RWPE2 (cell line): Measurements from ENCODE around the gene TRIM9.

Experiments used
- ATAC-seq: fragments of 200-7000 bp; cut with Tn5 transposase; 3 replicates; pipeline ENCODE4 v1.9.1; 2021; ENCODE audit warnings: low read depth
- DNase-seq: peaks from one replicate; pipeline ENCODE4 v3.0.0-alpha.2; 2020; ENCODE audit warnings: low spot score
- H3K27ac ChIP-seq: fragments of 450-650 bp; 2 replicates; pipeline ENCODE4 v1.5.1; 2017; ENCODE audit warnings: mild to moderate bottlenecking; ENCODE audit not compliant: poor library complexity, severe bottlenecking
- H3K27me3 ChIP-seq: fragments of 250-450 bp; sonication (Bioruptor Pico); 2 replicates; pipeline ENCODE4 v1.5.1; 2021; ENCODE audit warnings: mild to moderate bottlenecking, moderate library complexity; ENCODE audit not compliant: insufficient read depth, poor library complexity, severe bottlenecking
- H3K36me3 ChIP-seq: fragments of 250-450 bp; sonication (Bioruptor Pico); 2 replicates; pipeline ENCODE4 v1.5.1; 2020; ENCODE audit warnings: low read depth, mild to moderate bottlenecking, moderate library complexity
- H3K4me1 ChIP-seq: fragments of 250-450 bp; sonication (Bioruptor Pico); 2 replicates; pipeline ENCODE4 v1.5.1; 2021; ENCODE audit warnings: mild to moderate bottlenecking, moderate library complexity; ENCODE audit not compliant: insufficient read depth, poor library complexity, severe bottlenecking
- H3K4me3 ChIP-seq: fragments of 250-450 bp; sonication (Bioruptor Pico); 2 replicates; pipeline ENCODE4 v1.5.1; 2021; ENCODE audit warnings: mild to moderate bottlenecking, moderate library complexity; ENCODE audit not compliant: severe bottlenecking
- H3K9me3 ChIP-seq: fragments of 250-450 bp; sonication (Bioruptor Pico); 2 replicates; pipeline ENCODE4 v1.5.1; 2021; ENCODE audit warnings: mild to moderate bottlenecking, moderate library complexity; ENCODE audit not compliant: severe bottlenecking
- TF ChIP-seq, protein P1 (sequence below): fragments of 450-650 bp; IDR thresholded peaks from one replicate; pipeline ENCODE4 v1.5.1; 2017; ENCODE audit warnings: mild to moderate bottlenecking, moderate library complexity; ENCODE audit not compliant: poor library complexity, severe bottlenecking

TRIM9 gene

DNA sequence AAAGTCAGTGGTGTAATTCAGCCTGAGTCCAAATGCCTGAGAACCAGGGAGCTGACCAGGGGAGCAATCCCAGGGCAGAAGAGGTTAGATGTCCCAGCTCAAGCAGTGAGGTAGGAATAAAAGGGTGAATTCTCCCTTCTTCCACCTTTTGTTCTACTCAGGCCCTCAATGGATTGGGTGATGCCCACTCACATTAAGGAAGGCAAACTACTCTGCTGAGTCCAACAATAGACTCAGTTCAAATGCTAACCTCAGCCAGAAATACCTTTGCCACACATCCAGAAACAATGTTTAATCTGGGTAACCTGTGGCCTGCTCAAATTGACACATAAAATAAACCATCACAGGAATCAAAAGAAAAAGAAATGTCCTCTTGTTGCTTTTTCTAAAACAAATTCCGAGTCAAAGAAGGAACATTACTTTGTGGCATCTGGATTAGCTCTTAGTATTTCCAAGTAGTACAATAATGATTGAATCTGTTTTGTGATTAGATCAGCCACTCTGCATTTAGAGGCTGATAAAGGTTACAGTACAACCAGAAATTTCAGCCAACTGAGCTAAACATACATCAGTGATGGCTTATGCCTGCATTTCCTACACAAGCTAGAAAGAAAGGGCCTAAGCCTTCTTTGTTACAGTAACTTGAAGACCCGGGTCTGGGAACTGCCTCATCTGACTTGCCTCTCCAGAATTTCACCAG lies 43.6 kb upstream of the TRIM9 start:
- Histone ChIP-seq H3K4me1 (no peaks in the 10 kb centered on the region), H3K27ac (no peak overlapping the region), H3K9me3 (no peaks in the 10 kb centered on the region), H3K27me3 (no peaks in the 10 kb centered on the region), H3K36me3 (no peaks in the 10 kb centered on the region), H3K4me3 (no peak overlapping the region)
- no peak for ATAC-seq
- TF ChIP-seq, protein P1, sequence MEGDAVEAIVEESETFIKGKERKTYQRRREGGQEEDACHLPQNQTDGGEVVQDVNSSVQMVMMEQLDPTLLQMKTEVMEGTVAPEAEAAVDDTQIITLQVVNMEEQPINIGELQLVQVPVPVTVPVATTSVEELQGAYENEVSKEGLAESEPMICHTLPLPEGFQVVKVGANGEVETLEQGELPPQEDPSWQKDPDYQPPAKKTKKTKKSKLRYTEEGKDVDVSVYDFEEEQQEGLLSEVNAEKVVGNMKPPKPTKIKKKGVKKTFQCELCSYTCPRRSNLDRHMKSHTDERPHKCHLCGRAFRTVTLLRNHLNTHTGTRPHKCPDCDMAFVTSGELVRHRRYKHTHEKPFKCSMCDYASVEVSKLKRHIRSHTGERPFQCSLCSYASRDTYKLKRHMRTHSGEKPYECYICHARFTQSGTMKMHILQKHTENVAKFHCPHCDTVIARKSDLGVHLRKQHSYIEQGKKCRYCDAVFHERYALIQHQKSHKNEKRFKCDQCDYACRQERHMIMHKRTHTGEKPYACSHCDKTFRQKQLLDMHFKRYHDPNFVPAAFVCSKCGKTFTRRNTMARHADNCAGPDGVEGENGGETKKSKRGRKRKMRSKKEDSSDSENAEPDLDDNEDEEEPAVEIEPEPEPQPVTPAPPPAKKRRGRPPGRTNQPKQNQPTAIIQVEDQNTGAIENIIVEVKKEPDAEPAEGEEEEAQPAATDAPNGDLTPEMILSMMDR = no peak
- no peak for DNase-seq

DNA sequence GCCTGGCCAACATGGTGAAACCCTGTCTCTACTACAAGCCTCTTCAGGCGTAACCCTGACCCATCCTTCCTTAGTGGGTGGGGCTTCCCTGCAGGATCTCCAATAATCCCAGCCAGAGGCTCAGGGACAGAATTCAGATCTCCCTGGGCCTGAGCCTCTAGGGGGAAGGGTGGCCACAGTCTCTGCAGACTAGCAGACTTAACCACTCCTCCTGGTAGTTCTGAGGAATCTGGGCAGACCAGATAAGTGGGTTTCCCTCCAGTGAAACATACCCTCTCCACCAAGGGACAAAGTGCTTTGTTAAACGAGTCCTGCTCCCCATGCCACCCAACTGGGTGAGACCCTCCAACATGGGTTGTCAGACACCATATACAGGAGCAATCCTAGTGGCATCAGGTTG lies 36.6 kb upstream of the TRIM9 start:
- no peaks in the 10 kb centered on the region for H3K4me1 ChIP-seq
- H3K27me3 ChIP-seq = no peaks in the 10 kb centered on the region
- TF ChIP-seq, protein P1 = no peak
- H3K4me3 ChIP-seq = no peak overlapping the region
- no peak overlapping the region for H3K27ac ChIP-seq
- ATAC-seq = no peak
- no peaks in the 10 kb centered on the region for H3K9me3 ChIP-seq
- no peak for DNase-seq
- H3K36me3 ChIP-seq = no peaks in the 10 kb centered on the region

DNA sequence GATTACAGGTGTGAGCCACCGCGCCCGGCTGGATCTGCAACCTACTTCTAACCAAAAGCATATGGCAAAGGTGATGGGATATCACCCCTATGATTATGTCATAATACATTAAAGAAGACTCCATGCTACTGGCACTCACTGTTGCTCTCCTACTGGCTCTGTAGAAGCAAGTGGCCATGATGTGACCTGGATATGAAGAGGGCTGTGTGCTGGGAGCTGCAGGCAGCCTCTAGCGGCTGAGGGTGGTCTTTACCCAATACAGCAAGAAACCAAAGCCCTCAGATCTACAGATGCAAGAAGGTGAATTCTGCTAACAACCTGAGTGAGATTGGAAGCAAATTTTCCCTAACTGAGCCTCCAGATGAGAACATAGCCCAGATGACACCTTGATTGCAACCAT lies 34.2 kb upstream of the TRIM9 start:
- Histone ChIP-seq H3K4me3 (no peak overlapping the region), H3K27ac (no peak overlapping the region), H3K9me3 (no peaks in the 10 kb centered on the region), H3K36me3 (no peaks in the 10 kb centered on the region), H3K27me3 (no peaks in the 10 kb centered on the region), H3K4me1 (peaks cover 1% of the 10 kb centered on the region)
- 0 out of 3 replicates have a peak, but pooled peaks have one; percentile 23 for ATAC-seq
- TF ChIP-seq, protein P1 = no peak
- no peak for DNase-seq

DNA sequence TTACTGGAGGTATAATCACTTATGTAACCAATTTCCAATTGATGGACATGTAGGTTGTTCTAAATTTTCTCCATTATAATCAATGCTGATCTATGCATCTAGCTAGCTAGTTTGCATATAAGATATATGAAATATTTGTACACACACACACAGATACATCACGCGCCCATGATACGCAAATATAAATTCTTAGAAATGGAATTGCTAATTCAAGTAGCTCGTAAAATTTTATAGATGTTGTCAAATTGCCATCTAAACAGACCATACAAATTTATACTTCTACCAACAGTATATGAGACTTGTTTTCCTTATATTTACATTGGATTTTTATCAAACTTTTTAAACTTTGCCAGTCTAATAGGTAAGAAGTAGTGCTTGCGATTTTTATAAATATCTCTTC lies 29.1 kb upstream of the TRIM9 start:
- ATAC-seq (no peak), DNase-seq (no peak)
- H3K4me3 ChIP-seq = no peak overlapping the region
- TF ChIP-seq, protein P1 = no peak
- H3K9me3 ChIP-seq = no peaks in the 10 kb centered on the region
- peaks cover 25% of the 10 kb centered on the region for H3K4me1 ChIP-seq
- H3K27me3 ChIP-seq = no peaks in the 10 kb centered on the region
- no peaks in the 10 kb centered on the region for H3K36me3 ChIP-seq
- peak overlapping the region; percentile 0 for H3K27ac ChIP-seq

DNA sequence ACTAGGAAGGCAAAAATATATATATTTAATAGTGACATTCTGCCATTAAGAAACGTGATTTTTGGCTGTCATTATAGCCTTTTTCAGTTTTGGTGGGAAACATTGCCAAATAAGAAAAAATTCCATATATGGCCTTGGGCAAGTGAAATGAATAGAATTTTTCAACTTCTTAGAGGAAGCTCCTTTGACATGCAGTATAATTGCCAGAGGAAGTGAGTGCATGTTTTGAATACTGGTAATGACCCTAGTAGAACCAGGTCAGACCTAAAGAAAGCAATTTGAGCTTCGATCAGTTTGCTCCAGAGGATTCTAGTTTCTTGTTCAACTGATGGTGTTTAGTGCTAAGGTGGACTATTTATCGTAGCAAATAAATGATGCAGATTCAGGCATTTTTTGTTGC lies 26.2 kb upstream of the TRIM9 start:
- Histone ChIP-seq H3K4me3 (no peak overlapping the region), H3K27me3 (no peaks in the 10 kb centered on the region), H3K4me1 (peaks cover 25% of the 10 kb centered on the region), H3K36me3 (no peaks in the 10 kb centered on the region), H3K9me3 (no peaks in the 10 kb centered on the region), H3K27ac (no peak overlapping the region)
- TF ChIP-seq, protein P1 = no peak
- ATAC-seq (no peak), DNase-seq (no peak)
